Measurements from ENCODE around the gene EPS8L3.
"Not testable (repeated sequence)": the region's sequence is repeated elsewhere in the genome, so short reads cannot be mapped to it uniquely, and the experiment has no call there.

EPS8L3 gene

GRCh38 chr1:109728870-109729269 lies 34.9 kb downstream of the EPS8L3 start:
- DNase-seq, result no peak

DNA sequence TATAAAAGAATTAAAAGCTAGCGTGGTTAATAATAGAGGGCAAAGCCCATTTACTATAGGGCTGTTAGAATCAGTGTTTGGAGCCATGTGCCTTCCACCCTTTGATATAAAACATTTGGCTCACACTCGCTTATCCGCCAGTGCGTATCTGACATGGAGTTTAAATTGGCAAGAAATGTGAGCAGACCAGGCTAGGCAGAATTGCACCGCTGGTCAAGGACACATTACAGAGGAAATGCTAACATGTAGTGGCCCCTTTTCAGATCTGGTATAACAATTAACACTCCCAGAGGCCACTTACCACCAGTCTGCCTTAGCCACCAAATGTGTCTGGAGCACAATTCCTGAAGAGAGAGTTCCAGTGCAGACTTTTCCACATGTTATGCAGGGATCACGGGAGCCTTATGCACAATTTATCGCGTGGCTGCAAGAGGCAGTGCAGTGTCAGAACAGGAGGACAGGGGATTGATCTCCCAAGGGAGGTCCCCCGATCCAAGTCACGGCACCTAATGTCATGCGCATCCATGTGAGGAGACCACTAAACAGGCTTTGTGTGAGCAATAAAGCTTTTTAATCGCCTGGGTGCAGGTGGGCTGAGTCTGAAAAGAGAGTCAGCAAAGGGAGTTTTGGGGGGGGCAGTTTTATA lies 36.9 kb downstream of the EPS8L3 start:
- DNase-seq, result no peak

- DNase-seq, result no peak
These were observed 37.7 kb downstream of the EPS8L3 start for GRCh38 chr1:109726007-109726406.

DNA sequence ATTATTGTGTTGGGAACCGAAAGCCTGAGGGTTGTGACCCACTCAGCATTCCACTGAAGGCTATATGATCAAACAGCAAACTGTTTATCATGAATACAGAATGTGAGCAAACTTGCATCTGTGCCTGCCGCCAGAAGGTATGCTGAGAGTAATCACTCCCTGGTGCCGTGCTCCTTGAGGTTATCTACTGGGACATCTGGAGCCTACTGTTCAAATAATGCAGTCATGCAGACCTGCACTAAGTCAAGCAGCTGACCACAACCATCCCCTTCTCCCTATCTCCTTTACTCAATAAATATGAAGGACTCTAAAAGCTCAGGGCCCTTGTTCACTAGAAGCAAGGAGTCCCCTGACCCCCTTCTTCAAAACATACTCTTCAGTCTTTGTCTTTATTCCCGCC lies 38.2 kb downstream of the EPS8L3 start:
- no peak for DNase-seq

DNA sequence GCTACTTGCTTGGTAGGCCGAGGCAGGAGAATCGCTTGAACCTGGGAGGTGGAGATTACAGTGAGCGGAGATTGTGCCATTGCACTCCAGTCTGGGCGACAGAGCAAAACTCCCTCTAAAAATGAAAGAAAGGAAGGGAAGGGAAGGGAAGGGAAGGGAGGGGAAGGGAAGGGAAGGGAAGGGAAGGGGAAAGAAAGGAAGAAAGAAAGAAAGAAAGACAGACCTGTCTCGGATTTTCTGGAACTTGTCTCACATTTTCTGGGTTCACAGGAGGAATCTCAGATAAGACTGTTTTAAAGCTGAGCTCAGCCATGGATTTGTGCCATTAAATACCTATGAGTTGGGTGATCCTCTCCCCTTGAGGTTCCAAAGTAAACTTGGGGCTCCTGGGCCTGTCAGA lies 38.8 kb downstream of the EPS8L3 start:
- DNase-seq, result no peak

GRCh38 chr1:109722908-109723691 lies 40.6 kb downstream of the EPS8L3 start:
- no peak for DNase-seq

- no peak for DNase-seq
These were observed 41.8 kb downstream of the EPS8L3 start for GRCh38 chr1:109721971-109722370.

DNA sequence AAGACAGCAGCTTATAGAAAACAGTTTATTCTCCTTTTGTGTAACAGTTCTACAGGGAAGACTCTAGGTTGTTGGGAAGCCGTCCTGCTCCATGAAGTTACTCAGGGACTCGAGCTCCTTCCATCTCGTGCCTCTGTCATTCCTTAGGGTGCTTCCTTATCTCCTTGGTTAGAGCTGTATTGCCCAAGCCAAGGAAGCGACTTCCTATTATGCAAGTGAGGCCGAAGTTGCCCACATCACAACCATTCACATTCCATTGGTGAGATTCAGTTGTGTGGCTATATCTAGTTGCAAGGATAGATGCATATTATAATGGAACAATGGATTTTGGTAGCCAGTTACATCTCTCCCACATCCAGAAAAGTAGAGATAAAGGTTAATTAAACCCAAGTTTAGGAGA lies 42.7 kb downstream of the EPS8L3 start:
- no peak for DNase-seq

DNA sequence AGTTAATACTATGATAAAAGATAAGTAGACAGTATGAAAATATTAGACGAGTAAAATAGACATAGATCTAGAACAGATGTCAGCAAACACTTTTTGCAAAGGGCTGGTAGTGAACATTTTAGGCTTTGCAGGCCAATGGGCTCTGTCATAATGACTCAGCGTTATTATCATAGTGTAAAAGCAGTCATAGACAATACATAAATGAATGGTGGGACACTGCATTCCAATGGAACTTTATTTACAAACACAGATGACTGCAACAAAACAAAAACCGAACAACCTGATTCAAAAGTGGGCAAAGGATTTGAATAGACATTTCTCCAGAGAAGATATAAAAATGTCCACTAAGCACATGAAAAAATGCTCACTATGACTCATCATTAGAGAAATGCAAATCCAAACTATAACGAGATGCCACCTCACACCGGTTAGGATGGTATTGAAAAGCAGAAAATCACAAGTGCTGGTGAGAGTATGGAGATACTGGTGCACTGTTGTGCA lies 44.3 kb downstream of the EPS8L3 start:
- no peak for DNase-seq

- DNase-seq, result no peak
These were observed 45.2 kb downstream of the EPS8L3 start for GRCh38 chr1:109718495-109718894.

DNA sequence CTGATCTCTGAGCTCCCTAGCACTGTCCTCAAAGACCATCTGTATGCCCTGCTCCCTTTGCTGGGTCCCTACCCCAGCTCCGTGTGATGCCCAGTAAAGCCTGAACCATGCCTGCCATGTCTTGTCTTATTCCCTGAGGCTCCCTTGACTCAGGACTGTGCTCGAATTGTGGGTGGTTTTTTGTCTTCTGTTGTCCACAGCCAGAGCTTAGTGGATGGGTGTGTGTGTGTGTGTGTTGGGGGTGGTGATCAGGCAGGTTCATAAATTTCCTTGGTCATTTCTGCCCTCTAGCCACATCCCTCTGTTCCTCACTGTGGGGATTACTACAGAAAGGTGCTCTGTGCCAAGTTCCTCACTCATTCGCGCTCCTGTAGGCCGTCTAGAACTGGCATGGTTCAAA lies 46.0 kb downstream of the EPS8L3 start:
- no peak for DNase-seq

GRCh38 chr1:109716570-109717090 lies 47.1 kb downstream of the EPS8L3 start:
- no peak for DNase-seq

DNA sequence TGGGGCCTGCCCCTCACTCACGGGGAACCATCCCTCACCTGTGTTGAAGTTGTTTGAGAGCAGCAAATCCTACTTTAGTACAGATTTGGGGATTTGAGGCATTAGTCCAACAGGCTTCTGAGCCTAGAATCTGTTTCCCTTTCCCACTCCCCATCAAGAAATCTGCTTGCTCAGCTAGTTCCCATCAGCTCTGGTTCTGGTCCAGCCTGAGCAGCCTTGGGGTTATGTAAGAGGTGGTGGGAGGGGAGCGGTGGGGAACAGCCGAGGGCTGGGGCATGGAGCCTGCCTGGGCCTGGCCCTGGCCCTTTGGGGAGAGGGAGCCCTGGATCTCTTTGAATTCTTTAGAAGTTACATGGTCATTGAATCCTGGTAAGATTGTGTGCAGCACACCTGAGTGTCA lies 47.6 kb downstream of the EPS8L3 start:
- no peak for DNase-seq

GRCh38 chr1:109714661-109715372 lies 48.9 kb downstream of the EPS8L3 start:
- DNase-seq, result no peak

GRCh38 chr1:109713636-109714035 lies 50.1 kb downstream of the EPS8L3 start:
- DNase-seq, result no peak

DNA sequence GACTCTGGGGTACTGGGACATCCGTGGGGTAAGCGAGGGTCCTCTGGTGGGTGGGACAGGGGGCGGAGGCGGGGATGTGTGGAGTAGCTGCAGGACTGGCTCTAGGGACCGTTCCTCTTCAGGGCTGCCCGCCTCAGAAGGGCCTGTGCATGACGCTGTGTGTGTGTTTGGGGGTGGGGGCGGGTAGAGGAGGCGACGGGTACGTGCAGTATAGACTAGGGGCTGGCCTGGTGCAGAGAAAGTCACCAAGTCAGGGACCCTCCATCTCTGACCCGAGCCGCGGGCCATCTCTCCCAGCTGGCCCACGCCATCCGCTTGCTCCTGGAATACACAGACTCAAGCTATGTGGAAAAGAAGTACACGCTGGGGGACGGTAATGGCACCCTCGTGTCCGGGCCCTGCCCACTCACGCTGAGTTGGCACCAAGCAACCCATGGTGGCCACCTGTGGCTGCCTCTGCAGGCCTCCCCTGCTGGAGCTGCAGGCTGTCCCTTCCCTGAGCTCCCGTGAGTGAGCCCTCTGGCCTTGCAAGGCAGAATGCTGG lies 51.3 kb downstream of the EPS8L3 start:
- DNase-seq, result no peak

DNA sequence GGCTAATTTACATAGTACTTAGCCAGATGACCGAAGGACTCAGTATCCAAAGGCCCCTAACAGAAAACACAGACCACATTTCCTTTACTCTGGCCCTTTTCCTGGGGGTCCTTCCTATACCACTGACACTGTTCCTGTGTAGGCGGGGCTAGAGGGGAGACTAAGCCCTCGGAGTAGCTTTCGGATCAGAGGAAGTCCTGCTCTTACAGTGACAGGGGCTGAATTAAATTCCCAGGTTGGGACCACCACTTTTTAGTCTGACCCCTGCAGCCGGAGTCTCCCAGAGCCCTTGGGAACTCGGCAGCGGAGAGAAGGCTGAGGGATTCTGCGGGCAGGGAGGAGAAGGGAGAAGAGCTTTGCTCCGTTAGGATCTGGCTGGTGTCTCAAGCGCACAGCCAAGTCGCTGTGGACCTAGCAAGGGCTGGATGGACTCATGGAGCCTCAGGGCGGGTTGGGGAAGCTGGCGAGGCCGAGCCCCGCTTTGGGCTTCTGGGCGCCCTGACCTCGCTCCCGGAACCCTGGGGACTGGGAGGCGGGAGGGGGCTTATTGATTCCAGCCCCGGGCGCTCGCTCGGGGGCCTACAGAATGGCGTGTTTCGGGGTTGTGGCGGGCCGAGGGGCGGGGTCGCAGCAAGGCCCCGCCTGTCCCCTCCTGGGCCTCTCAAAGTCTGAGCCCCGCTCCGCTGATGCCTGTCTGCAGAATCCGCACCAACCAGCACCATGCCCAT lies 52.0 kb downstream of the EPS8L3 start, which contains the start of gene GSTM5:
TSS of gene GSTM5 (plus strand) at position 659 of the 728 bp plus-strand sequence. CDS start at position 721, 62 bp downstream.
- DNase-seq, result peak; percentile 15

DNA sequence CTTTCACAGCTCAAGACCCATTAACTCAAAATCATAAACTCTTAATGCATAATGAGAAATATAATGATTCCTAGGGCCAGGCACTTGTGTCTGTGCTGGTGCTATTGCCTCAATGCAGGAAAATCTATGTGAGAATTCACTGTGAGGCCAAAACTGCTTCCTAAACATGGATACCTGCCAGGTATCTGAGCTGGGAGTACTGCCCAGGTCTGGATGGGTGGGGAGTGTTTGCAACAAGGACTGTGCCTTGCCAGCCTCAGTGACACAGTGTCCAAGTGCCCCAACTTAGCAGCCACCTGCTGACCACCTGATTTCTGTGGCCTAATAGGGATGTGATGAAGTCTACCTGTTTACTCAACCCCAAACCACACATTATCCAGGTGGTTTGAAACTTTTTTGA lies 53.9 kb downstream of the EPS8L3 start:
- DNase-seq, result not testable (repeated sequence)

GRCh38 chr1:109708949-109709348 lies 54.8 kb downstream of the EPS8L3 start:
- DNase-seq, result not testable (repeated sequence)

DNA sequence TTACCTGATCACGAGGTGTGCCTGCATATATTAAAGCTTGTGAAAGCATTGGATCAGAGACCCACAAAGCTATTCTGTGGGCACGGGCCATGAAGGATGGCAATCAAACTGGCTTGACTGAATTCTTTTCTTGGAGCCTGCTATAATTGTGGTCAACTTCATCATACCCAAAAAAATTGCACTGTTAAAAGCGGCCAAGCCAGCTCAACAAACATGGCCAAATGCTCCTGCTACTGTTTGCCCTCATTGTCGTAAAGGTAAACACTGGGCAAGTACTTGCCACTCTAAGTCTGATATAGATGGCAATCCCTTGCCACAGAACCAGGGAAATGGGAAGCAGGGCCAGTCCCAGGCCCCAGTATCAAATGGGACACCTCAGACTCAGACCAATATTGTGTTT lies 58.3 kb downstream of the EPS8L3 start:
- no peak for DNase-seq

DNA sequence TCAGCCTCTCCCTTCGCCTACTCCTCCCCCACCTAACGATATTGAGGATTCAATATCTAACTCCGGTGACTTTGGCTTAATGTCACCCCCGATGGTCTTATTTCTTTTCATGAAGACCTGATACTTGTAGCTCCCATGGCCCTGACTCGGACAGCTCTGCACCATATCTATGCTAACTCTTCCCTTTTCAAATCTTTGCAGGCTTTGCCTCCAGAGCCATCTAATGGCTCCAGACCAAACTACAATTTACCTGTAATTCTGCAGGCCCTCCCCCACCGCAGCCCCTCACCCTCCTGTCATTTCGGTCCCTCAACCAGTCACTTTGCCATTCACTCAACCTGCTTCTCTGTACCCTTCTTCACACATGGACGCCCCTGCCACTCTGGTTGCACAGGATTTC lies 59.5 kb downstream of the EPS8L3 start:
- DNase-seq, result no peak

GRCh38 chr1:109702940-109703339 lies 60.8 kb downstream of the EPS8L3 start:
- not testable (repeated sequence) for DNase-seq
